ENCODE results near the gene ELOA.
"Not testable (repeated sequence)": the region's sequence is repeated elsewhere in the genome, so short reads cannot be mapped to it uniquely, and the experiment has no call there.

Gene ELOA

GRCh38 chr1:23736437-23737134 is 6.7 kb upstream of the ELOA start:
- DNase-seq: no peak

DNA sequence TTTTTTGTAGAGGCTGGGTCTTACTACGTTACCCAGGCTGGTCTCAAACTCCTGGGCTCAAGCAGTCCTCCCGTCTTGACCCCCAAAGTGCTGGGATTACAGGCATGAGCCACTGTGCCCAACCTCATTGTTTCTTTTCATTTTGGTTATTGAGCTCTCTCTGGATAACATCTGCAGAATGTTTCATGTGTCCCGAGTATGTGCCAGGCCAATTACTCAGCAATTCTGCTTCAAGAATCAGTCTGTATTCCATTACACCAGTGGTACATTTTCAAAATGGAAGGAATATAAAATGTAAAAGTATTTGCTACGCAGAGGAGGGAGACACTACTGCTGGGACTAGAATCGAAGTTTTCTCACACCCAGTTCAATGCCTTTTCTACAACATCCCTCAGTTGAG is 1.7 kb upstream of the ELOA start:
- DNase-seq: no peak

GRCh38 chr1:23742670-23743286 is 493 bp upstream of the ELOA start:
- no peak for DNase-seq

DNA sequence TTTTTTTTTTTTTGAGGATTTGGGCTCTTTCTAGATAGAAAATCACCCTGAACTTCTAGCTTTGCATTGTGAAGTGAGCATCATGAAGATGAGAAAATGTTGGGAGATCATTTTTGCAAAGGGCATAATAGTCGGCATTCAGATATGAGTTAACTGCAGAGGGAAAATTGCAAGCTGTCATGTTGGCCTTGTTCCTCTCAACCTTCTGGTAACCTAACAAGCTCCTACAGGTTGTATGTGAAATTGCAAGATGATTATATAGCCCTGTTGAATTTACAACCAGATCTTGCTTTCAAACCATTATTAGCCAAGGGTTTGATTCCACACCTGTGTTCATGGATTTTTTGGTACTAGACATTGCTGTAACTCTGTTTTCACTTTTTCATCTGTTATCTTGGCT is 2.2 kb downstream of the ELOA start:
- DNase-seq: peak; percentile 1

- no peak for DNase-seq
These were observed 4.7 kb downstream of the ELOA start for GRCh38 chr1:23748016-23748415.

DNA sequence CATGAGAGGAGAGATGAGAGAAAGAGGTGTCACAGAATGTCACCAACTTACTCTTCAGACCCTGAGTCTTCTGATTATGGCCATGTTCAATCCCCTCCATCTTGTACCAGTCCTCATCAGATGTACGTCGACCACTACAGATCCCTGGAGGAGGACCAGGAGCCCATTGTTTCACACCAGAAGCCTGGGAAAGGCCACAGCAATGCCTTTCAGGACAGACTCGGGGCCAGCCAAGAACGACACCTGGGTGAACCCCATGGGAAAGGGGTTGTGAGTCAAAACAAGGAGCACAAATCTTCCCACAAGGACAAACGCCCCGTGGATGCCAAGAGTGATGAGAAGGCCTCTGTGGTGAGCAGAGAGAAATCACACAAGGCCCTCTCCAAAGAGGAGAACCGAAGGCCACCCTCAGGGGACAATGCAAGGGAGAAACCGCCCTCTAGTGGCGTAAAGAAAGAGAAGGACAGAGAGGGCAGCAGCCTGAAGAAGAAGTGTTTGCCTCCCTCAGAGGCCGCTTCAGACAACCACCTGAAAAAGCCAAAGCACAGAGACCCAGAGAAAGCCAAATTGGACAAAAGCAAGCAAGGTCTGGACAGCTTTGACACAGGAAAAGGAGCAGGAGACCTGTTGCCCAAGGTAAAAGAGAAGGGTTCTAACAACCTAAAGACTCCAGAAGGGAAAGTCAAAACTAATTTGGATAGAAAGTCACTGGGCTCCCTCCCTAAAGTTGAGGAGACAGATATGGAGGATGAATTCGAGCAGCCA is 8.0 kb downstream of the ELOA start:
- peak; percentile 27 for DNase-seq

DNA sequence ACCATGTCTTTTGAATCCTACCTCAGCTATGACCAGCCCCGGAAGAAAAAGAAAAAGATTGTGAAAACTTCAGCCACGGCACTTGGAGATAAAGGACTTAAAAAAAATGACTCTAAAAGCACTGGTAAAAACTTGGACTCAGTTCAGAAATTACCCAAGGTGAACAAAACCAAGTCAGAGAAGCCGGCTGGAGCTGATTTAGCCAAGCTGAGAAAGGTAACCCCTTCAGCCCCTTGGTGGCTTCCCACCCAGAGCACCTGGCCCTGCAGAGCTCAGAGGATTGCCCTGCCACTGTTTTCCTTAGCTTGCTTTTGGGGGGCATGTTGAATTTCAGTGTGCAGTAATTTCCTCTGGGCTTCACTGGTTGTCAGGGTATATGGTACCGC is 8.5 kb downstream of the ELOA start:
- no peak for DNase-seq

DNA sequence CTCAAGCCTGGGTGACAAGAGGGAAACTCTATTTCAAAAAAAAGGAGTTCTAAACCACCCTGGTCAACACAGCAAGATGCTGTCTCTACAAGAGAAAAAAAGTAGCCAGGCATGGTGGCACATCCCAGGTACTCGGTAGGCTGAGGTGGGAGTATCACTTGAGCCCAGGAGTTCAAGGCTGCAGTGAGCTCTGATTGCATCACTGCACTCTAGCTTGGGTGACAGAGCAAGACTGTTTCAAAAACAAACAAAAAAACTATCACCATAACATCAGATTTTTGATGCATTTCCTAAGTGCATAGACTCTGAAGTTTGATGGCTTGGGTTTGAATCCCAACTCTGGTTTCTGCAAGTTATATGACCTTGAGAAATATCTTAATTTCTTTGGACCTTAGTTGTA is 9.6 kb downstream of the ELOA start:
- DNase-seq: no peak

DNA sequence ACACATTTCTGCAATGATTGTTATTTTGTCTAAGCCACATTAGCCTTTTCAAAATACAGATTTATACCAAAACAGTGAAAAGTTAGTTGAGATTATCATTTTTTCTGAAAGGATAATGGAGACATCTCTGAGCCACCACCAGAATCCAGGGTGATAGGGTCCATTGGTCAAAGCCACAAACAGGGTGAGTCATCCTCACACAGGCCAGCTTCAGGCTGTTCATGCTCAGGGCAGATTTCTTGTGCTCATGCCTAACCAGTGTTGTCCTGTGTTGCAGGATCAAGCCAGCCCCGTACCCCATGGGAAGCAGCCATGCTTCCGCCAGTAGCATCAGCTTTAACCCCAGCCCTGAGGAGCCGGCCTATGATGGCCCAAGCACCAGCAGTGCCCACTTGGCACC is 13.4 kb downstream of the ELOA start:
- DNase-seq: no peak

DNA sequence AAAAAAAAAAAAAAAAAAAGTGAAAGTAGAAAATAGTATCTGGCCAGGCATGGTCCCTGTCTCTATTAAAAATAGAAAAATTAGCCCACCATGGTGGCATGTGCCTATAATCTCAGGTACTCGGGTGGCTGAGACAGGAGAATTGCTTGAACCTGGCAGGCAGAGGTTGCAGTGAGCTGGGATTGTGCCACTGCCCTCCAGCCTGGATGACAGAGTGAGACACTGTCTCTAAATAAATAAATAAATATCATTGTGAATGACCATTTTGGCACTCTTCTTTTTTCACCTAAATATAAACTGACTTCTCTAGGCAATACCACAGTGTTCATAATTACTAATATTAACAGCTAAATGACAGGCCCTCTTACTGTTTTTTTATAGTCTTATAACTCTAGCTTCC is 14.5 kb downstream of the ELOA start:
- no peak for DNase-seq

DNA sequence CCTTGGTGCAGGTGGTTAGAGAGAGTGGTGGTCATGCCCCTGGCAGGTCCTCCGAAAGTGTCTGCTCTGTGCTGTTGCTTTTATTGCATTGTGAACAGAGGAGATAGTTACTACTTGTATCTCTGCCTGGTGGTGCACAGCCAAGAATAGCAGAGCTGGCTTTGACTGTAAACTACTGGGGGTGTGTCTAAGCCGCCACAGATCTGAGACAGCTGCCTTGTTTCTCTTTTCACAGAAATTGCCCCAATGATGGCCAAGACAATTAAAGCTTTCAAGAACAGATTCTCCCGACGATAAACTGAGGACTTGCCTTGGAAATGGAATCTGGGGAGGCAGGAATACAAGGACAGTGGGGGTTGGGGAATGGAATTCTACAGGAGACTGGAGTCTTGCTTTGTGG is 16.0 kb downstream of the ELOA start:
- no peak for DNase-seq

- no peak for DNase-seq
These were observed 19.8 kb downstream of the ELOA start for GRCh38 chr1:23763041-23763577.

- no peak for DNase-seq
These were observed 25.5 kb downstream of the ELOA start for GRCh38 chr1:23768733-23769132.

DNA sequence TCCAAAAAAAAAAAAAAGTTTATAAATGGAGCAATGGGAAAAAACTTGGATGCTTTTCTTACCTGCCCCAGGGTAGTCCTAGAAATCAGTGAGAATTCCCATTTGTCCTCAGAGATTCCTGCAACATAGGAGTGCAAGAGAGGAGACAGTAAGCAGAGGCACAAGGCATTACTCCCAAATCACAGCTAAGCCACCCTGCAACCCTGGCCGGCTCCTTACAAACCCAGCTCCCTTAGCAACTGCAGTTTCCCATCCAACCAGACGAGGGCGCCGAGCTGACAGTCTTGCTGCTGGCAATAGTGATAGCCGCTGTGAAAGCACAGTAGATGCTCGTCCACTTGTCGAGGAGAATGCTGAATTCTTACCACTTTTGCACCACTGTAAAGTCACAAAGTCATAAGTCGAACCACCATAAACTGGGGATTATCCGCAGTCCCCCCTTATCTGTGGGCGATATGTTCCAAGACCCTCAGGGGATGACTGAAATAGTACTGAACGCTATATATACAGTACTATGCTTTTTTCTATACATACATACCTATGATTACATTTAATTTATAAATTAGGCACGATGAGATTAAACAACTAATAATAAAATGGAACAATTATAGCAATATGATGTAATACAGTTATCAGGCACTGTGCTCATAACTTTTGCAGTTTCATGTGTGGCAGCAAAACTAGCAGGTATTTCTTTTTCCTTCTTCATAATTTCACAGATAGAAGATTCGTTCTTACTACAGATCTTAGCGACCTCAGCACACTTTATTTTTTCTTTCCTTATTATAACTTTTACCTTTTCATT is 29.0 kb downstream of the ELOA start:
- peak; percentile 77 for DNase-seq

GRCh38 chr1:23772854-23773242 is 29.6 kb downstream of the ELOA start:
- DNase-seq: no peak

- no peak for DNase-seq
These were observed 31.1 kb downstream of the ELOA start for GRCh38 chr1:23774174-23774880.

GRCh38 chr1:23776217-23776616 is 32.9 kb downstream of the ELOA start:
- no peak for DNase-seq

DNA sequence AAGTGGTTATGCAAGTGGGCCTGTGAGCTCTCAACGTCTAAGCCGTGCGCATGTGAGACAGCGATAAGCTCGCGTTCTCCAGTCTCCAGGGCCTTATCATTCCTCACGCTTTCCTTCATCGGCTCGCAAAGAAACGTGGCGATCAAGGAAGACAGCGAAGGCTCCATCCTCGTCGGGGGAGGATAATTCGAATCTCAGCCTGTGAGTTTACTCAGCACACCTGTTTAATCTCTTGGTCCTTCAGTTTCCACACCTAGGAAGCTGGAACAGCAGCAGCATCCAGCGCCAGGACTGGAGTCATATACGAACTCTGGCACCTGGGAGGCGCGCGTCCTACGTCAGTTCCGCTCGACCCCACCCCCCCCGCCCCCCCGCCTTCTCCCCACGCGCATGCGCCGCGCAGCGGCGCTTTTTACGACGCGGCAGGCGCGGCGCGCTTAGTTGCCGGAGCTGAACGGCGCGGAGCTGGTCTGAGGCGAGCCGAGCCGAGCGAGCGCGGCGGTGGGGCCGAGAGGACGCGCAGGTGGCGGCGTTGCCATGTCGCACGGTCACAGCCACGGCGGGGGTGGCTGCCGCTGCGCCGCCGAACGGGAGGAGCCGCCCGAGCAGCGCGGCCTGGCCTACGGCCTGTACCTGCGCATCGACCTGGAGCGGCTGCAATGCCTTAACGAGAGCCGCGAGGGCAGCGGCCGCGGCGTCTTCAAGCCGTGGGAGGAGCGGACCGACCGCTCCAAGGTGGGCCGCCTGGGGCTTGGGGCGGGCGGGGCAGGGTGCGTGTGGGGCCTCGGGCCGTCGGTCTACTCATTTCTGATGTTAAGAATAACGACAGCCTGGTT is 34.9 kb downstream of the ELOA start, which contains the start of gene PITHD1:
Gene PITHD1, plus strand, starts transcription at position 440 of the 836 bp plus-strand sequence. Its CDS starts 98 bp downstream, at position 538.
- peak; percentile 89 for DNase-seq

DNA sequence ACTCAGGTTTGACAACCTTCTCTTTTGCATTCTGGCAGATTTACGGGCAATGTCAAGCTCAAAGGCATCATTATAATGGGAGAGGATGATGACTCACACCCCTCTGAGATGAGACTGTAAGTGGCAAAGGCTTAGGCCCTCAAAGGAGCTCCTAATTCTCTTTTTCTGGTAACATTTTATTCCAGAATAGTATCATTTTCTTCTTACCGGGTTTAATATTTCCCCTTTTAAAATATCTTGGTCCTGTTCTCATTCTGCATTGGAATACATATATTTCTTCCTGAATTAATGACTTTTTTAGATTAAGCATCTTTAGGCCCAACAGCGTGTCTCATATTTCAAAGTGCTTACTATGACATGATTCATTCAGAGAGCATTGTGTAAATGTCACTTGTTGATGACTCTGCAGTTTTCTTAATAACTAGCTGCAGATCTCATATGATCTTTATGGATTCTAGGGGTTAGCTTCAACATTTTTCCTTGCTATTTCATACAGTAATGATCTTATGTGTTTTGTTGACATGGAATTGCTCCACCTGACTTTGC is 36.6 kb downstream of the ELOA start:
- no peak for DNase-seq

- not testable (repeated sequence) for DNase-seq
These were observed 39.9 kb downstream of the ELOA start for GRCh38 chr1:23783141-23783540.

DNA sequence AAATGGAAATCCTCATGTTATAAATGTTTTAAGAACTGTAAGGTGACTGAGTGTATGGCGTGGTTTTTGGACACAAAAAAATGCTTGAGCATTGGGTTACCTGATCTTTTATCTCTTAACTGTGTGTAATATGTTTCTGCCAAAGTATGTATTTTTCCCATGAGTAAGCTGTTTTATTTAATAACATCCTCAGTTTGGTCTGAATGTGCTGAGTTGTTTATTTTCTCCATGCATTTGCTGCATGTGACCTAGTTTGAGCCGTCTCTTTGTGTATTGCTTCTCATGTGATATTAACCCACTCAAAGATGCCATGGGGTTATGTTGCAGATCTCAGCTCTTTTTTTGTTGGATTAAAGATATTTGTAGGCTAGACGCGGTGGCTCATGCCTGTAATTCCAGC is 41.6 kb downstream of the ELOA start:
- no peak for DNase-seq
